NOMO-1 treated with DMSO at 0.1 percent for 48 hours (cell line): ENCODE data around the gene PTGES3L.
"Not testable (repeated sequence)": the region's sequence is repeated elsewhere in the genome, so short reads cannot be mapped to it uniquely, and the experiment has no call there.

Experiments used
- DNase-seq: peaks from one replicate; lab custom pipeline; 2025; ENCODE audit not compliant: unreplicated experiment; lab: John Stamatoyannopoulos, UW

PTGES3L gene

DNA sequence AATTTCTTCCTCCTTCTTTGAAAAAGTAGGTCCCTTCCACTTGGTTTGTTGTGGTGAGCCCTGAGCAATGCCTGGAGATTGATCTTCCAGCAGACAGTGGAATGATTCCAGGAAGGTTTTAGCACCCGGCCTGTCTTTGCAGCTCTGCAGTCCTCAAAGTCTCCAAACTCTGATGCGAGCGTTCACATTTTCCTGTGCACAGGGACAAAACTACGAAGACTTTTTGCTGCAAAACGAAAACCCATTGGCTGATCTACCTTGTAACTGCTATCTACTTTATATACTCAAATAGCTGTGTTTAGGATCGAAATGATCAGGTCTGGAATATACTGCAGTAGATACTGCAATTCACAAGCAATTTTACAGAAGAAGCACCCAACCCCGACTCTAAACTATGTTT lies 57.6 kb downstream of the PTGES3L start:
- no peak for DNase-seq

GRCh38 chr17:42920922-42921321 lies 59.0 kb downstream of the PTGES3L start:
- DNase-seq = no peak

- no peak for DNase-seq
Measured at GRCh38 chr17:42920106-42920900, 59.6 kb downstream of the PTGES3L start.

DNA sequence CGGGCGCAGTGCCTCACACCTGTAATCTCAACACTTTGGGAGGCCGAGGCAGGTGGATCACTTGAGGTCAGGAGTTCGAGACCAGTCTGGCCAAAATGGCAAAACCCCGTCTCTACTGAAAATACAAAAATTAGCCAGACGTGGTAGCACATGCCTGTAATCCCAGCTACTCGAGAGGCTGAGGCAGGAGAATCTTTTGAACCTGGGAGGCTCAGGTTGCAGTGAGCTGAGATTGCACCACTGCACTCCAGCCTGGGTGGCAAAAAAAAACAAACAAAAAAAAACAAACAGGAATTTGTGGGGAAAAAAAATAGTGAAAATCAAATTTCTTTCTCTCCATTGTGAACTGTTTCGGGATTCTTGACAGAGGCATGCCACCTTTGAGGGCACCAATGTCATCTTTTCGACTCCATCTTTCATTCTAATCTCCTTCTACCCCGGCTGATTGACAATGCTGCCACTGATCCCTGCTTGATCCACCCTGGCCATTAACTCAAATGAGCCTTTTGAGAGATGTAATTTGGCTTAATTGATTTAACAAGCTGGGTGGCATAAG lies 60.3 kb downstream of the PTGES3L start:
- DNase-seq = not testable (repeated sequence)

DNA sequence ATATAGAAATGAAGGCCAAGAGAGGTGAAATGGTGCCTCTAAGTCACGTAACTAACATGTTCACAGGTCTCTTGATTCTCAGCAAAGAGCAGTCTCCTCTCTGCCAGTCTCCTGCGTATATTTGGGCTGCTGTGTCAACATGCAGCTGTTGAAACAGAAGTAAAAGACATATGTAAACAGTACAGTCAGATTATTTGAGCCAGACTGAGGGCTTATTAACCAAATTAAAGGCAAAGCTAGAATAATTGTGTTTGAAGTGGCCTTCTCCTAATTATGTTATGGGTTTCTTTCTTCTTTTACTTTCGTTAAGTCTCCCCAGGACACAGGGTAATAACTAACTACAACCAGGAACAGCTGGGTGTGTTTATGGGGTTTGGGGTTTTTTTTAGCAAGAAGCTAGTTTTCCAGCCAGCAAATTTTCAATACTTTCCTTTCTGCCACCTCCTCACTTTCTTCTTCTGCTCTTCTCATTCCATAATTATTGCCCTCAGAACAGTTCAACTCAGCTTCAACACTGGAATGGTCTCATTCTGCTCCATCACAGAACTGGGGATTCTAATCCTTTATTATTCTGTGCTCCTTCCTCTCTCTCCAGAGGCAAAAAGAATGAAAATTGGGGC lies 60.9 kb downstream of the PTGES3L start:
- no peak for DNase-seq
